Tibial artery (tissue), 4 donors: ENCODE results near the gene BCL2.

Source experiments
- DNase-seq, 2 donors: peaks; one replicate each; pipeline ENCODE4 v3.0.0-alpha.2; 2019
- H3K27ac ChIP-seq, 2 donors: fragments of 200-600 bp; sonication (generic) in 1 of 2; 1 replicate in 1 of 2; 2 replicates in 1 of 2; pipeline ENCODE4 v1.5.1; 2018 to 2019; ENCODE audit warnings: mild to moderate bottlenecking in 1 of 2
- H3K27me3 ChIP-seq, 2 donors: fragments of 200-600 bp; sonication (generic) in 1 of 2; one replicate each; pipeline versions ENCODE4 v1.5.1 to v1.6.0; 2016 to 2019
- H3K36me3 ChIP-seq, 3 donors: fragments of 200-600 bp; sonication (generic) in 2 of 3; one replicate each; pipeline ENCODE4 v1.5.1; 2016 to 2019; ENCODE audit warnings: mild to moderate bottlenecking in 2 of 3
- H3K4me1 ChIP-seq, 4 donors: fragments of 200-600 bp; sonication (generic) in 2 of 4; 1 replicate in 3 of 4; 2 replicates in 1 of 4; pipeline ENCODE4 v1.5.1; 2016 to 2019
- H3K4me3 ChIP-seq, 2 donors: fragments of 200-600 bp; sonication (generic) in 1 of 2; 1 replicate in 1 of 2; 2 replicates in 1 of 2; pipeline ENCODE4 v1.5.1; 2018 to 2019; ENCODE audit warnings: mild to moderate bottlenecking in 2 of 2
- H3K9me3 ChIP-seq, 3 donors: fragments of 200-600 bp; sonication (generic) in 1 of 3; one replicate each; pipeline ENCODE4 v1.5.1; 2016 to 2019
- intact Hi-C: fragments of 100-400 bp; cut with DNase I; formaldehyde crosslinking; loops from one replicate; pipeline ENCODE4 v1.15.0; 2023; ENCODE audit warnings: low total_unique reads
- TF ChIP-seq, protein P1 (sequence below), 2 experiments: fragments of 200-600 bp in 1 of 2; fragments of 450-650 bp in 1 of 2; IDR thresholded peaks; one replicate each; pipeline ENCODE4 v1.5.1; 2017 to 2019; ENCODE audit warnings: antibody characterized with exemption in 2 of 2, mild to moderate bottlenecking in 1 of 2, moderate library complexity in 1 of 2

The BCL2 gene

DNA sequence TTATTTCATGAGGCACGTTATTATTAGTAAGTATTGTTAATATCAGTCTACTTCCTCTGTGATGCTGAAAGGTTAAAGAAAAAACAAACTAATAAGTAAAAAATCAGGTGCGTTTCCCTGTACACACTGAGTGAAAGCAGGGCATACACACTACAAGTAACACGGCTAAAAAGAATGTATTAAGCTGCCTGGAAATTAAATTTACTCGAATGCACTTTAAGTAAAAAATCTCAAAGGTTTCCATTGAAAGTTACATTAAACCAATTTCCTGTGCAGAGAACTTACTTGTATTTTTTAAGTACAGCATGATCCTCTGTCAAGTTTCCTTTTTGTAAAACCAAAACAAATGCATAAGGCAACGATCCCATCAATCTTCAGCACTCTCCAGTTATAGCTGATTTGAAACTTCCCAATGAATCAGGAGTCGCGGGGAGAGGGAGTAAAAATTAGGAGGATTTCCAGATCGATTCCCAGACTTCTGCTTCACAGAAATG, 633 bp downstream of the BCL2 start:
- peak overlapping the region; percentile 83 to 91 for H3K27ac ChIP-seq
- H3K4me3 ChIP-seq = peak overlapping the region; percentile 70 to 85
- H3K9me3 ChIP-seq = no peaks in the 10 kb centered on the region
- intact Hi-C loops = loop anchor here (2.0 kb wide), 2 partner anchors 50 to 58 kb away; no protein-coding TSS in a partner anchor
- H3K27me3 ChIP-seq = no peaks in the 10 kb centered on the region
- H3K36me3 ChIP-seq = no peaks in the 10 kb centered on the region
- DNase-seq = no peak
- H3K4me1 ChIP-seq = peaks cover 0 to 63% (median 31%) of the 10 kb centered on the region in 4 donors
- TF ChIP-seq, protein P1, sequence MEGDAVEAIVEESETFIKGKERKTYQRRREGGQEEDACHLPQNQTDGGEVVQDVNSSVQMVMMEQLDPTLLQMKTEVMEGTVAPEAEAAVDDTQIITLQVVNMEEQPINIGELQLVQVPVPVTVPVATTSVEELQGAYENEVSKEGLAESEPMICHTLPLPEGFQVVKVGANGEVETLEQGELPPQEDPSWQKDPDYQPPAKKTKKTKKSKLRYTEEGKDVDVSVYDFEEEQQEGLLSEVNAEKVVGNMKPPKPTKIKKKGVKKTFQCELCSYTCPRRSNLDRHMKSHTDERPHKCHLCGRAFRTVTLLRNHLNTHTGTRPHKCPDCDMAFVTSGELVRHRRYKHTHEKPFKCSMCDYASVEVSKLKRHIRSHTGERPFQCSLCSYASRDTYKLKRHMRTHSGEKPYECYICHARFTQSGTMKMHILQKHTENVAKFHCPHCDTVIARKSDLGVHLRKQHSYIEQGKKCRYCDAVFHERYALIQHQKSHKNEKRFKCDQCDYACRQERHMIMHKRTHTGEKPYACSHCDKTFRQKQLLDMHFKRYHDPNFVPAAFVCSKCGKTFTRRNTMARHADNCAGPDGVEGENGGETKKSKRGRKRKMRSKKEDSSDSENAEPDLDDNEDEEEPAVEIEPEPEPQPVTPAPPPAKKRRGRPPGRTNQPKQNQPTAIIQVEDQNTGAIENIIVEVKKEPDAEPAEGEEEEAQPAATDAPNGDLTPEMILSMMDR (IDR thresholded peaks at IDR 0.05) = no peak

DNA sequence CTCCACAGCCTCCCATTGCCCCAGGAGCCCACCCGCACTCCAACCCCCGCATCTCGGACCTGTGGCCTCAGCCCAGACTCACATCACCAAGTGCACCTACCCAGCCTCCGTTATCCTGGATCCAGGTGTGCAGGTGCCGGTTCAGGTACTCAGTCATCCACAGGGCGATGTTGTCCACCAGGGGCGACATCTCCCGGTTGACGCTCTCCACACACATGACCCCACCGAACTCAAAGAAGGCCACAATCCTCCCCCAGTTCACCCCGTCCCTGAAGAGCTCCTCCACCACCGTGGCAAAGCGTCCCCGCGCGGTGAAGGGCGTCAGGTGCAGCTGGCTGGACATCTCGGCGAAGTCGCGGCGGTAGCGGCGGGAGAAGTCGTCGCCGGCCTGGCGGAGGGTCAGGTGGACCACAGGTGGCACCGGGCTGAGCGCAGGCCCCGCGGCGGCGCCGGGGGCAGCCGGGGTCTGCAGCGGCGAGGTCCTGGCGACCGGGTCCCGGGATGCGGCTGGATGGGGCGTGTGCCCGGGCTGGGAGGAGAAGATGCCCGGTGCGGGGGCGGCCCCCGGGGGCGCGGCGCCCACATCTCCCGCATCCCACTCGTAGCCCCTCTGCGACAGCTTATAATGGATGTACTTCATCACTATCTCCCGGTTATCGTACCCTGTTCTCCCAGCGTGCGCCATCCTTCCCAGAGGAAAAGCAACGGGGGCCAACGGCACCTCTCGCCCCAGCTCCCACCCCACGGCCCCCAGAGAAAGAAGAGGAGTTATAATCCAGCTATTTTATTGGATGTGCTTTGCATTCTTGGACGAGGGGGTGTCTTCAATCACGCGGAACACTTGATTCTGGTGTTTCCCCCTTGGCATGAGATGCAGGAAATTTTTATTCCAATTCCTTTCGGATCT, 1.3 kb downstream of the BCL2 start:
- intact Hi-C loops = loop anchor here (2.0 kb wide), 2 partner anchors 49 to 57 kb away; no protein-coding TSS in a partner anchor
- Histone ChIP-seq H3K27ac (peak overlapping the region; percentile 83 to 91), H3K9me3 (no peaks in the 10 kb centered on the region), H3K27me3 (no peaks in the 10 kb centered on the region), H3K4me1 (peaks cover 0 to 70% (median 31%) of the 10 kb centered on the region in 4 donors), H3K36me3 (no peaks in the 10 kb centered on the region), H3K4me3 (peak overlapping the region; percentile 70 to 85)
- peak; percentile 67 to 88 for DNase-seq
- TF ChIP-seq, protein P1 (IDR thresholded peaks at IDR 0.05) = peak; percentile 79 to 84

DNA sequence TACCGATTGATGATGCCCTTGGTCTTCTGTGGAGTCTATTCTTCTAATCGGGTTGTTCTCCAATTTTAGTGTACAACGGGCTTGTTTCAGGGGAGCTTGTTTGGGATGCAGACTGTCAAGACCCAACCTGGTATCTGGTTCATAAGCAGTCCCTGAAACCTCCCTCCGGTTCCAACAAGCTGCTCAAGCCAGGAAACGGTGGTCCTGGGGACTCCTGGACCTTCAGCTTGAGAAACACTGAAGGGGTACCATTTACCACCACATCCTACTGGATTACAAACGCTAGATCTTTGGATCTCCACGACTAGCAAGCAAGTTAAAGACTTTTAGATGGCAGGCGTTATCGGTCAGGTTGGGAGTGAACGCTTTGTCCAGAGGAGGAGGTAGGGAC, 2.0 kb downstream of the BCL2 start:
- peak overlapping the region; percentile 83 to 91 for H3K27ac ChIP-seq
- intact Hi-C loops = no loop called here

DNA sequence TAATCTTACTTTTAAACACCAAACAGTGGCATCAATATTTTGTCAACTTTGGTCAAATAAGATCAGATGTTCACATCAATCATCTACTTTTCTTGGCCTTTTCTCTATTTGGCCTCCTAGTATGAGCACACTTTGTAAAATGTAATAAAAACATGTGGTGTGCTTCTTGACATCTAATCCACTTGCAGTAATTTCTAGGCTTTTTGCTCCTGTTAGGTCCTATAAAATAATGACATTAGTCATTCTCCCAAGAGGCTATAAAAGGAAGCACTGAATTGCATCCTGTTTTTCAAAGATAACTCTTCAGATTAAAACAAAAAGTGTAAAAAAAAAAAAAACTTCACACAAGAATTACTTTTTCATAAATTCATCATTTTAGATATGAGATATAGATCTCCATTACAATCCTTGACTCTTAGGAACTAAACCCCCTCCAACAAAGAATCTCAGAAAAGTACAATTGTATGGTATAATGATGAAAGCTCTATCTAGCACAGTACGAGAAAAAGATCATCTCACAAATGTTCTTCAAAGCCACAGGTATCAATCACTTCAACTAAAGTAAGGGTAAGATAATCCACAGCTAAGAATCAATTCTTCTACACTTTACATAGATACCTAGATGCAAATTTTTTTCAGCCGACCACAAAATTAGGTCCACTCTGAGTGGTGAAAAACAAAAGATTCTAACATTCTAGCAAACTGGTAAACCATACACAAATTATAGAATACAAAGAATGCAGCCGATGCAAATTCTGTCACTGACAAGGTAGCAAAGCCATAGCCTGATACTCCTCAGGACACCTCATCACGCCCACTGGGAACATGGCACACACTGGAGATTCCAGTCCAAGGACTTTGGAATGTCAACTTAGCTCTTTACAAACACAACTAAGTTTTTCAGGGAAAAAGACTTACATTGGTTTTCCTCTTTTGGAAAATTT, 2.7 kb downstream of the BCL2 start:
- intact Hi-C loops = no loop called here
- H3K9me3 ChIP-seq = no peaks in the 10 kb centered on the region
- H3K4me3 ChIP-seq = peak overlapping the region; percentile 70 to 85
- H3K4me1 ChIP-seq = peaks cover 0 to 73% (median 28%) of the 10 kb centered on the region in 4 donors
- H3K27me3 ChIP-seq = no peaks in the 10 kb centered on the region
- TF ChIP-seq, protein P1 (IDR thresholded peaks at IDR 0.05) = no peak
- no peaks in the 10 kb centered on the region for H3K36me3 ChIP-seq
- DNase-seq = no peak
- peak overlapping the region; percentile 83 to 91 for H3K27ac ChIP-seq

More for the DNA sequence above, 2.0 kb downstream of the BCL2 start:
- TF ChIP-seq, protein P1 (IDR thresholded peaks at IDR 0.05) = no peak
- H3K27me3 ChIP-seq = no peaks in the 10 kb centered on the region
- DNase-seq = no peak
- no peaks in the 10 kb centered on the region for H3K36me3 ChIP-seq
- peaks cover 0 to 73% (median 32%) of the 10 kb centered on the region in 4 donors for H3K4me1 ChIP-seq
- H3K9me3 ChIP-seq = no peaks in the 10 kb centered on the region
- H3K4me3 ChIP-seq = peak overlapping the region; percentile 70 to 85

DNA sequence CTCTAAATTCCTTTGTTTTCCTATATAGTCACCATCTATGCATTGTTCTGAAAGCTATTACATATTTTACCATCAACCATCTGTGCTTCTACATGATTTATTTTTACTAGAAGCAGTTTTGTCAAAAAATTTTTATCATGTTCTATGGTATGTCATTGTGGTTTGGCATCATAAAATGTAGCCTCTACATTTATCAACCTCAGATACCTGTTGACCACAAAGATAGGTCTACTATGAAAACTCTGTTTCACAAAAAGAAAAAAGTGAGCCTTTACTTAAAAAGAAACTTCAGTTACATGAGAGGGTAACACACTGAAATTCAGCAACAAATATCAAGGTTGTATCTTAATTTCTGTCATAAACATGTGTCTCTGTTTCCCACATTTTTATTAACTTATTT, 3.7 kb downstream of the BCL2 start:
- peak overlapping the region; percentile 83 to 91 for H3K27ac ChIP-seq
- TF ChIP-seq, protein P1 (IDR thresholded peaks at IDR 0.05) = no peak
- intact Hi-C loops = no loop called here
- no peak for DNase-seq
- no peaks in the 10 kb centered on the region for H3K27me3 ChIP-seq
- H3K9me3 ChIP-seq = no peaks in the 10 kb centered on the region
- no peaks in the 10 kb centered on the region for H3K36me3 ChIP-seq
- peak overlapping the region; percentile 6 to 7 for H3K4me3 ChIP-seq
- peaks cover 0 to 73% (median 23%) of the 10 kb centered on the region in 4 donors for H3K4me1 ChIP-seq
